Measurements from ENCODE around the gene ABHD12.
A peak's percentile ranks its signal among the peaks of the same experiment; 100 is the strongest.

Gene ABHD12

DNA sequence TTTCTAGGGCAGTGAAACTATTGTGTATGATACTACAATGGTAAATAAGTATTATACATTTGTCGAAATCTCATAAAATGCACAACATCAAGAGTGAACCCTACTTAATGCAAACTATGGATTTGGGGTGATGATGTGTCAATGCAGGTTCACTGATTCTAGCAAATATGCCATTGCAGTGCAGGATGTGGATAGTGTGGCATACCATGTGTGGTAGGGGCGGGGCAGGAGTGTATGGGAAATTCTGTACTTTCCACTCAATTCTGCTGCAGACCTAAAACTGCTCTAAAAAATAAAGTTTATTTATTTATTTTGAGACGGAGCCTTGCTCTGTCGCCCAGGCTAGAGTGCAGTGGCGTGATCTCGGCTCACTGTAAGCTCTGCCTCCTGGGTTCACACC lies 44.3 kb downstream of the ABHD12 start:
- ChIA-PET POLR2A (ENCODE audit: low non-redundant PET) (no interaction called here), CTCF (no interaction called here)
- DNase-seq (ENCODE audit: low spot score): no peak
- H3K27ac ChIP-seq: no peak overlapping the region
- TF ChIP-seq, protein P1, sequence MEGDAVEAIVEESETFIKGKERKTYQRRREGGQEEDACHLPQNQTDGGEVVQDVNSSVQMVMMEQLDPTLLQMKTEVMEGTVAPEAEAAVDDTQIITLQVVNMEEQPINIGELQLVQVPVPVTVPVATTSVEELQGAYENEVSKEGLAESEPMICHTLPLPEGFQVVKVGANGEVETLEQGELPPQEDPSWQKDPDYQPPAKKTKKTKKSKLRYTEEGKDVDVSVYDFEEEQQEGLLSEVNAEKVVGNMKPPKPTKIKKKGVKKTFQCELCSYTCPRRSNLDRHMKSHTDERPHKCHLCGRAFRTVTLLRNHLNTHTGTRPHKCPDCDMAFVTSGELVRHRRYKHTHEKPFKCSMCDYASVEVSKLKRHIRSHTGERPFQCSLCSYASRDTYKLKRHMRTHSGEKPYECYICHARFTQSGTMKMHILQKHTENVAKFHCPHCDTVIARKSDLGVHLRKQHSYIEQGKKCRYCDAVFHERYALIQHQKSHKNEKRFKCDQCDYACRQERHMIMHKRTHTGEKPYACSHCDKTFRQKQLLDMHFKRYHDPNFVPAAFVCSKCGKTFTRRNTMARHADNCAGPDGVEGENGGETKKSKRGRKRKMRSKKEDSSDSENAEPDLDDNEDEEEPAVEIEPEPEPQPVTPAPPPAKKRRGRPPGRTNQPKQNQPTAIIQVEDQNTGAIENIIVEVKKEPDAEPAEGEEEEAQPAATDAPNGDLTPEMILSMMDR (conservative IDR thresholded peaks at IDR 0.05; ENCODE audit: low read depth): no peak

DNA sequence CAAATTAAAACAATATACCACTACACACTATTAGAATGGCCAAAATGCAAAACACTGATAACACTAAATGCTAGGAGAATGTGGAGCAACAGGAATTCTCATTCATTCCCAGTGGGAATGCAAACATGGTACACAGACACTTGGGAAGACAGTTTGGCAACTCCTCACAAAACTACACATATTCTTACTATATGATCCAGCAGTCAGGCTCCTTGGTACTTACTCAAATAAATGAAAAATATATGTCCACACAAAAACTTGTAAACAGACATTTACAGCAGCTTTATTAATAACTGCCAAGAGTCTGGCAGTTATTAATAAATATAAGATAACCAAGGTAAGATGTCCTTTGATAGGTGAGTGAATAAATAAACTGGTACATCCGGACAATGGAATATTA lies 44.9 kb downstream of the ABHD12 start:
- DNase-seq (ENCODE audit: low spot score): no peak
- ChIA-PET POLR2A (ENCODE audit: low non-redundant PET) (no interaction called here), CTCF (interaction anchor here (0.5 kb wide), 1 partner anchor 32 kb away, joined by 5 read pairs; no protein-coding TSS in a partner anchor)
- no peak overlapping the region for H3K27ac ChIP-seq
- TF ChIP-seq, protein P1 (conservative IDR thresholded peaks at IDR 0.05; ENCODE audit: low read depth): no peak

DNA sequence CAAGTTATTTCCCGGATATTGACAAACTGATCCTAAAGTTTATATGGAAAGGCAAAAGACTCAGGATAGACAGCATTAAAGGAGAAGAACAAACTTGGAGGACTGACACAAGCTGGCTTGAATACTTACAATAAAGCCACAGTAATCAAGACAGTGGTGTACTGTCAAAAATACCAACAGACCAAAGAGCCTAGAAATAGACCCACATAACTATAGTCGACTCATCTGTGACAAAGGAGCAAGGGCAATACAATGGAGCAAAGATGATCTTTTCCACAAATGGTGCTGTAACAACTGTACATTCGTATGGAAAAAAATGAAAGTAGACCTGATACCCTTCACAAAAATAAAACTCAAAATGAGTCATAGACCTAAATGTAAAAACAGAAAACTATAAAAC lies 46.0 kb downstream of the ABHD12 start:
- H3K27ac ChIP-seq: no peak overlapping the region
- no peak for DNase-seq (ENCODE audit: low spot score)
- TF ChIP-seq, protein P1 (conservative IDR thresholded peaks at IDR 0.05; ENCODE audit: low read depth): no peak
- POLR2A ChIA-PET (ENCODE audit: low non-redundant PET): no interaction called here
- CTCF ChIA-PET: interaction anchor here (0.7 kb wide), 1 partner anchor 29 kb away, joined by 4 read pairs; no protein-coding TSS in a partner anchor

DNA sequence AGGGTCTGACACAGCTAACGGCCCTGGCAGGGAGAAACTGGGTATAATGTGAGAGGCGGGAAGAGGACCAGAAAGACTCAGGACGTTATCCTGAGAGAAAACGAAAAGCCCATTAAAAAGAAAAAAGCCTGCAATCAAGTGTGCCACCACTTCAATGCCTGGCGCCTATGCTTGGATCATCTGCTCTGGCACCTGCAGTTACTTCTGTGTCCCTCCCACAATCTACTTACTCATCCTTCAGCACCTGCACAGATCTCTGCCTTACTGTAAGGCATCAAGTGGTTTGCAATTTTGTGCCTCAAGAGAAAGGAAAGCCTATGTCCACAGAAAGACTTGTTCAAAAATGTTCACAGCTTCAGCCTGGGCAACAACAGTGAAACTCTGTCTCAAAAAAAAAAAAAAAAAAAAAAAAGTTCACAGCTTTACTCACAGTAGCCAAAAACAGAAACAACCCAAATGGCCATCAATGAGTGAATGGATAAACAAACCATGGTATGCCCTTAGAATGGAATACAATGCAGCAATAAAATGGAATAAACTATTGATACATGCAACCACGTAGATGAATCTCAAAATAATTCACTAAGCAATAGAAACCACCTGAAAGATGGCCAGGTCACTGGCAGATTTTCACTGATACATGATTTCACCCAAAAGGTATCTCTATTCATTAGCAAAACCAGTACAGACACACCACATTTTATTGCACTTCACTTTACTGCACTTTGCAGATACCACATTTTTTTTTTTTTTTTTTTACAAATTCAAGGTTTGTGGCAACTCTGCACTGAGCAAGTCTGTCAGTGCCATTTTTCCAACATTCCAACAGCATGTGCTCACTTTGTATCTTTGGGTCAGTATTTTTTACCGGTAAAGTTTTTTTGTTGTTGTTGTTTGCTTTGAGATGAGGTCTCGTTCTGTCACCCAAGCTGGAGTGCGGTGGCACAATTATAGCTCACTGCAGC lies 48.6 kb downstream of the ABHD12 start:
- ChIA-PET POLR2A (ENCODE audit: low non-redundant PET) (no interaction called here), CTCF (no interaction called here)
- TF ChIP-seq, protein P1 (conservative IDR thresholded peaks at IDR 0.05; ENCODE audit: low read depth): no peak
- peak; percentile 60 for DNase-seq (ENCODE audit: low spot score)
- peak overlapping the region; percentile 26; the same call in 1 of the 2 replicates for H3K27ac ChIP-seq

DNA sequence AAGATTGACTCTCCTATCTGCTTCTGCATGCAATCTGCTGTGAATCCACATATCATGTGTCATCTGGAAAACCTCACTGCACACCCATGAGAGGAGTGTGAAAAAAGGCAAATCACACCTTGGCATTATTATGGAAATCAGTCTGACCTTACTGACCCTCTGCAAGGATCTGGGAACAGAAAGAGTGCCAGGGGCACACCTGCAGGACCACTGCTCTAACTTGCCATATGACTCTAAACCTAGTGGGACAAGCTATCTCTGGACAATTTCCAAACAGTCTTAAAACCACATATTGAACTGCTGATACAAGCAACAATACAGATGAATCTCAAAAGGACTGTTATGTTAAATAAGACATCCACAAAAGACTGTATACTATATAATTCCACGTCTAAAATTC lies 50.3 kb downstream of the ABHD12 start:
- DNase-seq (ENCODE audit: low spot score): no peak
- POLR2A ChIA-PET (ENCODE audit: low non-redundant PET): no interaction called here
- CTCF ChIA-PET: no interaction called here
- no peak overlapping the region for H3K27ac ChIP-seq
- TF ChIP-seq, protein P1 (conservative IDR thresholded peaks at IDR 0.05; ENCODE audit: low read depth): no peak

DNA sequence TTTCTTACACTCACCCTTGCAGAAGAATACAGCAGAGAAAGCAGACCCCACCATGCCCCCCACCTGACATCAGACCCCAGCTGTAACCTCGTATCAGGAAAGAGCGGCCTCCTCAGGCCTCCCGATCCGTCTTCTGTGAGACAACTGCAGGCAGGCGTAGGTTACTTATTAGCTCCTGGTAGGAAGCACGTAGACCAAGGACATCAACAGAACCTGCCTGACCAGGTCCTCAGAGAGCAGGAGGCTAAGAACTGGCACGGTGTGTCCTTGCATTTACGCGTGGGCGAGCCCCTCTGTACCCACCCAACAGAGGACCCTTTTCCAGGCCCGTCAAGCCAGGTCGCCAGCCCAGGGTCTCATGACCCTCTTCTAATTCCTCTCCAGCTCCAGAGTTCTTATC lies 51.0 kb downstream of the ABHD12 start:
- POLR2A ChIA-PET (ENCODE audit: low non-redundant PET): no interaction called here

More for the DNA sequence above, 51.0 kb downstream of the ABHD12 start:
- CTCF ChIA-PET: no interaction called here
- no peak overlapping the region for H3K27ac ChIP-seq
- TF ChIP-seq, protein P1 (conservative IDR thresholded peaks at IDR 0.05; ENCODE audit: low read depth): no peak
- no peak for DNase-seq (ENCODE audit: low spot score)

All from RWPE1 (cell line).